Testis (tissue), 3 donors: ENCODE data around the gene ACTRT3. TPM values are rescaled to one million over a fixed set of nuclear protein-coding genes. Genes with fewer than 3 reads are reported as not detected.

ENCODE experiments used
- DNase-seq: peaks from one replicate; pipeline ENCODE4 v3.0.0-alpha.2; 2019
- H3K27ac ChIP-seq, 2 donors: fragments of 200-600 bp; sonication (generic); one replicate each; pipeline ENCODE4 v1.5.1; 2019
- H3K27me3 ChIP-seq: fragments of 200-600 bp; sonication (generic); one replicate; pipeline ENCODE4 v1.5.1; 2019
- H3K36me3 ChIP-seq: fragments of 200-600 bp; sonication (generic); one replicate; pipeline ENCODE4 v1.5.1; 2017; ENCODE audit warnings: low read depth; ENCODE audit errors: missing control alignments
- H3K4me1 ChIP-seq: fragments of 200-600 bp; sonication (generic); one replicate; pipeline ENCODE4 v1.5.1; 2019
- H3K4me3 ChIP-seq, 2 donors: fragments of 200-600 bp; sonication (generic); one replicate each; pipeline ENCODE4 v1.5.1; 2017 to 2019
- H3K9me3 ChIP-seq: fragments of 200-600 bp; sonication (generic); one replicate; pipeline ENCODE4 v1.5.1; 2017
- CTCF ChIP-seq, 3 experiments: fragments of 450-650 bp in 2 of 3; fragments of 200-600 bp in 1 of 3; sonication (generic) in 1 of 3; IDR thresholded peaks; one replicate each; pipeline ENCODE4 v1.5.1; 2016 to 2019; ENCODE audit warnings: antibody characterized with exemption in 3 of 3, mild to moderate bottlenecking in 2 of 3, moderate library complexity in 1 of 3
- POLR2A ChIP-seq: fragments of 450-650 bp; IDR thresholded peaks from one replicate; pipeline ENCODE4 v1.6.1; 2017; ENCODE audit warnings: antibody characterized with exemption, mild to moderate bottlenecking, moderate library complexity
- WGBS, 2 donors: methylation state at CpG; one replicate each; pipeline ENCODE4 v1.1.5; 2018; 5-methylcytosine and 5-hydroxymethylcytosine counted together
- intact Hi-C: fragments of 100-400 bp; cut with DNase I; formaldehyde crosslinking; loops from one replicate; pipeline ENCODE4 v1.15.1; 2023; ENCODE audit warnings: low total_unique reads
- polyA plus RNA-seq: library from polyadenylated mRNA; stranded (reverse); fragments of 350-450 nt; fragmentation: Illumina TruSeq; extraction: RNeasy Lipid Tissue Mini Kit (QIAGEN cat#74804); gene quantifications from one replicate; pipeline ENCODE4 v1.2.3, GENCODE V29; 2014; ENCODE audit warnings: low read depth, low replicate concordance; ENCODE audit not compliant: insufficient read depth
- total RNA-seq, 2 donors: library from RNA; depleted of rRNA; stranded (reverse); fragments of >200 nt; gene quantifications; one replicate each; pipeline ENCODE4 v1.2.3, GENCODE V29; 2016

ACTRT3 gene
- total and polyA plus RNA-seq, 3 donors from 2014 or later = 26.7 to 104 (median 47.4) TPM

GRCh38 chr3:169764882-169765612, 4.3 kb downstream of the ACTRT3 start, which contains the start of gene TERC:
TERC (minus strand) TSS chr3:169765060.
- Histone ChIP-seq H3K27me3 (no peaks in the 10 kb centered on the region), H3K27ac (peak within 1 kb of the TSS; percentile 97 to 98), H3K36me3 (no peaks in the 10 kb centered on the region), H3K9me3 (no peaks in the 10 kb centered on the region), H3K4me3 (peak within 1 kb of the TSS; percentile 83 to 99), H3K4me1 (no peaks in the 10 kb centered on the region)
- TF ChIP-seq CTCF (IDR thresholded peaks at IDR 0.05) = no peak
- peak; percentile 77 for TF ChIP-seq POLR2A
- intact Hi-C loops = no loop called here
- DNase-seq = peak; percentile 97
- WGBS, 2 donors = 4 to 8% methylated on average over 7 to 42 of the region's 42 CpGs

- Histone ChIP-seq H3K4me1 (no peaks in the 10 kb centered on the region), H3K9me3 (no peaks in the 10 kb centered on the region), H3K27ac (peak overlapping the region; percentile 97 to 98), H3K4me3 (peak overlapping the region; percentile 83 to 99), H3K27me3 (no peaks in the 10 kb centered on the region), H3K36me3 (no peaks in the 10 kb centered on the region)
- TF ChIP-seq POLR2A (no peak), CTCF (IDR thresholded peaks at IDR 0.05) (no peak)
- 0% methylated on average over 8 to 25 of the region's 46 CpGs for WGBS, 2 donors
- peak; percentile 81 for DNase-seq
- intact Hi-C loops = no loop called here
These were observed 5.0 kb downstream of the ACTRT3 start for GRCh38 chr3:169764312-169764881.

GRCh38 chr3:169760479-169760878, 8.9 kb downstream of the ACTRT3 start:
- Histone ChIP-seq H3K4me3 (no peak overlapping the region), H3K9me3 (no peaks in the 10 kb centered on the region), H3K27me3 (no peaks in the 10 kb centered on the region), H3K4me1 (no peaks in the 10 kb centered on the region), H3K36me3 (no peaks in the 10 kb centered on the region), H3K27ac (no peak overlapping the region)
- intact Hi-C loops = no loop called here
- TF ChIP-seq POLR2A (no peak), CTCF (IDR thresholded peaks at IDR 0.05) (no peak)
- WGBS, 2 donors = 63 to 66% methylated on average over 4 of the region's 4 CpGs
- DNase-seq = no peak

- Histone ChIP-seq H3K27me3 (no peaks in the 10 kb centered on the region), H3K36me3 (no peaks in the 10 kb centered on the region), H3K9me3 (no peaks in the 10 kb centered on the region), H3K27ac (no peak overlapping the region), H3K4me1 (no peaks in the 10 kb centered on the region), H3K4me3 (no peak overlapping the region)
- WGBS, 2 donors = 89% methylated on average over 2 of the region's 2 CpGs
- intact Hi-C loops = no loop called here
- TF ChIP-seq CTCF (IDR thresholded peaks at IDR 0.05) = no peak
- TF ChIP-seq POLR2A = no peak
- no peak for DNase-seq
These were observed 10.1 kb downstream of the ACTRT3 start for GRCh38 chr3:169759256-169759655.
